GM10266 (cell line): ENCODE measurements around the gene CNPPD1.

Source experiments
- DNase-seq: peaks from one replicate; pipeline ENCODE4 v3.0.0; 2012; ENCODE audit errors: extremely low spot score
- CTCF ChIP-seq: IDR thresholded peaks from 2 replicates; pipeline ENCODE4 v1.5.1; 2012; ENCODE audit warnings: mild to moderate bottlenecking, low read depth; ENCODE audit not compliant: control insufficient read depth, insufficient read depth; ENCODE audit errors: missing control alignments

Gene CNPPD1

GRCh38 chr2:219198974-219199373 is 22.2 kb upstream of the CNPPD1 start:
- no peak for DNase-seq
- no peak for TF ChIP-seq CTCF

GRCh38 chr2:219197388-219197787 is 20.7 kb upstream of the CNPPD1 start:
- TF ChIP-seq CTCF: no peak
- no peak for DNase-seq

GRCh38 chr2:219186754-219187456 is 10.2 kb upstream of the CNPPD1 start:
- no peak for DNase-seq
- TF ChIP-seq CTCF: no peak

- no peak for TF ChIP-seq CTCF
- DNase-seq: no peak
Measured at GRCh38 chr2:219184121-219184520, 7.4 kb upstream of the CNPPD1 start.

- DNase-seq: no peak
- TF ChIP-seq CTCF: no peak
Measured at GRCh38 chr2:219183151-219183772, 6.5 kb upstream of the CNPPD1 start.

GRCh38 chr2:219182331-219183150 is 5.8 kb upstream of the CNPPD1 start:
- no peak for DNase-seq
- TF ChIP-seq CTCF: no peak
